Measurements from ENCODE around the gene ADGRB3.

The ADGRB3 gene

DNA sequence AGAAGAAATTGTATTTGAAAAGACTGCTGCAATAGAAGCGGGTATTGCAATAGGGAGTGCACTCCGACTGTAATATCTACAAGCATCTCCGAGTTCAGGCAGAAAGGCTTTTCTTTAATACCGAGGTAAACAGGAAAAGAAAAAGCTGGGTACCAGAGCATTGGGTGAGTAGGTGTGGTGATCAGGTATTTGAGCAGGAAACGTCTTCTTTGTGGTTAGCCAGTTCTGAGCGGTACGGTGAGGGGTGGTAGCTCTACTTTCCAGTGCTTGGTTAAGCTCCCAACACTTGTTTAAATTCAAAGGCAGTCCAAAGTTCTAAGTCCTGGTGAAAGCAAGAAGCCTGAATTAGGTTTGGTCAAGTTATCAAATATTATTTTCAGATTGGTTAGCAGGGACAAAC is 757.7 kb downstream of the ADGRB3 start:
- Histone ChIP-seq H3K27me3 (replicated peaks; ENCODE audit: control insufficient read depth, insufficient read depth, low read length) (no peaks in the 10 kb centered on the region), H3K4me3 (replicated peaks; ENCODE audit: low read depth, low read length) (no peak overlapping the region), H3K36me3 (ENCODE audit: control insufficient read depth, insufficient read depth, low read length) (no peaks in the 10 kb centered on the region)
- no peak for DNase-seq (ENCODE audit: extremely low read depth, insufficient read length)
- TF ChIP-seq, protein P1, sequence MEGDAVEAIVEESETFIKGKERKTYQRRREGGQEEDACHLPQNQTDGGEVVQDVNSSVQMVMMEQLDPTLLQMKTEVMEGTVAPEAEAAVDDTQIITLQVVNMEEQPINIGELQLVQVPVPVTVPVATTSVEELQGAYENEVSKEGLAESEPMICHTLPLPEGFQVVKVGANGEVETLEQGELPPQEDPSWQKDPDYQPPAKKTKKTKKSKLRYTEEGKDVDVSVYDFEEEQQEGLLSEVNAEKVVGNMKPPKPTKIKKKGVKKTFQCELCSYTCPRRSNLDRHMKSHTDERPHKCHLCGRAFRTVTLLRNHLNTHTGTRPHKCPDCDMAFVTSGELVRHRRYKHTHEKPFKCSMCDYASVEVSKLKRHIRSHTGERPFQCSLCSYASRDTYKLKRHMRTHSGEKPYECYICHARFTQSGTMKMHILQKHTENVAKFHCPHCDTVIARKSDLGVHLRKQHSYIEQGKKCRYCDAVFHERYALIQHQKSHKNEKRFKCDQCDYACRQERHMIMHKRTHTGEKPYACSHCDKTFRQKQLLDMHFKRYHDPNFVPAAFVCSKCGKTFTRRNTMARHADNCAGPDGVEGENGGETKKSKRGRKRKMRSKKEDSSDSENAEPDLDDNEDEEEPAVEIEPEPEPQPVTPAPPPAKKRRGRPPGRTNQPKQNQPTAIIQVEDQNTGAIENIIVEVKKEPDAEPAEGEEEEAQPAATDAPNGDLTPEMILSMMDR (IDR thresholded peaks at IDR 0.05; ENCODE audit: insufficient read depth, low read length, poor library complexity, severe bottlenecking), result no peak

GRCh38 chr6:69398311-69398710 is 763.2 kb downstream of the ADGRB3 start:
- Histone ChIP-seq H3K36me3 (ENCODE audit: control insufficient read depth, insufficient read depth, low read length) (no peaks in the 10 kb centered on the region), H3K27me3 (replicated peaks; ENCODE audit: control insufficient read depth, insufficient read depth, low read length) (no peaks in the 10 kb centered on the region), H3K4me3 (replicated peaks; ENCODE audit: low read depth, low read length) (no peak overlapping the region)
- TF ChIP-seq, protein P1 (IDR thresholded peaks at IDR 0.05; ENCODE audit: insufficient read depth, low read length, poor library complexity, severe bottlenecking), result no peak
- no peak for DNase-seq (ENCODE audit: extremely low read depth, insufficient read length)

DNA sequence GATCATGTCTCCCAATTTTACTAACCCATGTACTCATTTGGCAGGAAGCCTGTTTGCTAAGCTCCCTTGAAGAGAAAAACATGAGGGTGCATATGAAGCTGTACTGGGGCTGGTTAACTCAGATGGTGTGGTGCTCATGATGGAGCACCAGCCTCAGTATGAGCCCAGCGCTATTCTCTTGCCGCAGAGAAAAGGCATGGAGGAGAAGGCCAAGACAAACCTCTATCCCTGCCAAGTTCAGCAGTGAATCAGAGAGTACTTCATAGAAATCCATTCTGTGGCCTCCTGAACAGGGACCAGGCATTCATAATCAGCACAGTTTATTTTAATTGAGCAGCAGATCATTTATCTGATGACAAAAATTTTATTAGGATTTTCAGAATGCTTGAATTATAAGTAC is 763.6 kb downstream of the ADGRB3 start:
- Histone ChIP-seq H3K27me3 (replicated peaks; ENCODE audit: control insufficient read depth, insufficient read depth, low read length) (no peaks in the 10 kb centered on the region), H3K36me3 (ENCODE audit: control insufficient read depth, insufficient read depth, low read length) (no peaks in the 10 kb centered on the region), H3K4me3 (replicated peaks; ENCODE audit: low read depth, low read length) (no peak overlapping the region)
- TF ChIP-seq, protein P1 (IDR thresholded peaks at IDR 0.05; ENCODE audit: insufficient read depth, low read length, poor library complexity, severe bottlenecking), result no peak
- no peak for DNase-seq (ENCODE audit: extremely low read depth, insufficient read length)

- no peaks in the 10 kb centered on the region for H3K36me3 ChIP-seq (ENCODE audit: control insufficient read depth, insufficient read depth, low read length)
- no peak for DNase-seq (ENCODE audit: extremely low read depth, insufficient read length)
- no peak overlapping the region for H3K4me3 ChIP-seq (replicated peaks; ENCODE audit: low read depth, low read length)
- H3K27me3 ChIP-seq (replicated peaks; ENCODE audit: control insufficient read depth, insufficient read depth, low read length), result no peaks in the 10 kb centered on the region
- TF ChIP-seq, protein P1 (IDR thresholded peaks at IDR 0.05; ENCODE audit: insufficient read depth, low read length, poor library complexity, severe bottlenecking), result no peak
Measured at GRCh38 chr6:69408886-69409285, 773.8 kb downstream of the ADGRB3 start.

GRCh38 chr6:69416776-69417175 is 781.7 kb downstream of the ADGRB3 start:
- no peak for DNase-seq (ENCODE audit: extremely low read depth, insufficient read length)

More at GRCh38 chr6:69416776-69417175, 781.7 kb downstream of the ADGRB3 start:
- no peaks in the 10 kb centered on the region for H3K36me3 ChIP-seq (ENCODE audit: control insufficient read depth, insufficient read depth, low read length)
- TF ChIP-seq, protein P1 (IDR thresholded peaks at IDR 0.05; ENCODE audit: insufficient read depth, low read length, poor library complexity, severe bottlenecking), result no peak
- no peak overlapping the region for H3K4me3 ChIP-seq (replicated peaks; ENCODE audit: low read depth, low read length)
- no peaks in the 10 kb centered on the region for H3K27me3 ChIP-seq (replicated peaks; ENCODE audit: control insufficient read depth, insufficient read depth, low read length)

Measured in GM06990 (cell line).